H1 (cell line): ENCODE results near the gene ADTRP. TPM values are rescaled to one million over a fixed set of nuclear protein-coding genes. Genes with fewer than 3 reads are reported as not detected.

Experiments used
- CBX5 ChIP-seq: fragments of 300-800, 300-1000 bp; sonication (generic); IDR thresholded peaks from 2 replicates; pipeline ENCODE4 v1.7.1; 2016; ENCODE audit warnings: antibody characterized with exemption, low read length, low read depth
- EZH2 ChIP-seq: fragments of 200-600 bp; sonication (generic); IDR thresholded peaks from 2 replicates; pipeline ENCODE4 v1.7.1; 2012; ENCODE audit warnings: low read depth, mild to moderate bottlenecking, moderate library complexity, low read length, inconsistent platforms; ENCODE audit not compliant: severe bottlenecking
- RNF2 ChIP-seq: fragments of 200-900, 300-1000 bp; sonication (generic); IDR thresholded peaks from 2 replicates; pipeline ENCODE4 v1.7.1; 2016; ENCODE audit warnings: borderline replicate concordance, low read depth, mild to moderate bottlenecking, antibody characterized with exemption, low read length; ENCODE audit not compliant: poor library complexity, severe bottlenecking; ENCODE audit errors: missing control alignments
- SAP30 ChIP-seq: fragments of 300-600 bp; sonication (generic); IDR thresholded peaks from 2 replicates; pipeline ENCODE4 v1.7.1; 2012; ENCODE audit warnings: low read length, moderate library complexity, mild to moderate bottlenecking, inconsistent platforms; ENCODE audit not compliant: insufficient read depth, insufficient replicate concordance
- polyA plus RNA-seq, 7 experiments: library from polyadenylated mRNA; depleted of rRNA in 3 of 7; stranded (reverse) in 5 of 7; unstranded in 2 of 7; fragments of >200 nt in 5 of 7; fragments of 200-250 nt in 2 of 7; gene quantifications; 1 replicate in 5 of 7; 2 replicates in 1 of 7; 4 replicates in 1 of 7; pipeline versions ENCODE4 v1.2.1 to v1.2.3, GENCODE V29; 2011 to 2013; ENCODE audit warnings: missing spikeins in 2 of 7, mixed read lengths in 2 of 7
- total RNA-seq: library from RNA; stranded (reverse); fragmentation: NEBNext Ultra II Directional; extraction: Animal tissue kit (Norgen Biotek cat#: 25700); gene quantifications from 2 replicates; pipeline ENCODE4 v1.2.1, GENCODE V29; 2021

The ADTRP gene
- total and polyA plus RNA-seq, 2 of the 8 experiments (the other 6 are each of a cell fraction or from before 2014, with no cell fraction given): 0.08 to 0.45 TPM

DNA sequence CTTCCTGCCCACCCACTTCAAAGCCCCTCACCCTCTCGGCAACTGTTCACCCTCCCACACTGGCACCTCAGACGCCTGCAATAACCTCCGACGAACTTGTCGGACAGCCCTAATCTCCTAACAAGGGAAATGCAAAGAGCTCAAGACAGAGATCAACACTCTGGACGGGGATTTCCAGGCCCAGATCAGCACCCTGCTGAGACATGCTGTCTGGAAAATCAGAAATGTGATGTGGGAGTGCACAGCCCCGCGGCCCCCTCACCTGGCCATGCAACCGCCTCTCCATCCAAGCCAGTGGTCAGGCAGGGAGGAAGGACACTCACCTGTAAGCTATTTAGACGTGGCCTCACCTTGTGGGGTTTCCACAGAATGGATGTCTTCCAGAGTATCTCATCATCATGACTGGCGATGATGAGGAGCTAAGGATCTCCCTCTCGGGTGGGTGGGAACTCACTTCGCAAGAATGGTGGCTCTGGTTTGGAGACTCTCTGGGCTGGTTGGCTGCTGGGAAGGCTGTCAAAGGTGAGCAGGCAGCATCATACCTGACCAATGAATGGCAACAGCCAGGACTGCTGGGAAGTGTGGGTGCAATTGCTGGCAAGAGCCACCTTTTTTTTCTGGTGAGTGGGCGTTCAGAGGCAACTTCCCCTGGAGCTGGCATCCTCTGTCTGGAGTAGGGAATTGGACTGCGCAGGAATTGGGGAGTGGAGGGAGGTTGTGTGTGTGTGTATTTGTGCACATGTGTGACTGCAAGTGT, 28.1 kb upstream of the ADTRP start (continued):
- TF ChIP-seq SAP30: no peak
- no peak for TF ChIP-seq RNF2
- TF ChIP-seq CBX5: no peak
- no peak for TF ChIP-seq EZH2
